IPS-NIHi7 (cell line): ENCODE measurements around the gene CXXC5.
A peak's percentile ranks its signal among the peaks of the same experiment; 100 is the strongest.
"Not testable (repeated sequence)": the region's sequence is repeated elsewhere in the genome, so short reads cannot be mapped to it uniquely, and the experiment has no call there.

Source experiments
- DNase-seq: peaks from one replicate; pipeline ENCODE4 v3.0.0; 2012; ENCODE audit warnings: mixed read lengths; ENCODE audit errors: extremely low spot score

The CXXC5 gene

GRCh38 chr5:139710319-139711066 lies 62.3 kb downstream of the CXXC5 start:
- peak; percentile 59 for DNase-seq

- DNase-seq, result peak; percentile 58
These were observed 63.1 kb downstream of the CXXC5 start for GRCh38 chr5:139711067-139711905.

GRCh38 chr5:139711906-139712224 lies 63.7 kb downstream of the CXXC5 start:
- peak; percentile 48 for DNase-seq

- DNase-seq, result no peak
These were observed 64.3 kb downstream of the CXXC5 start for GRCh38 chr5:139712412-139712811.

- DNase-seq, result not testable (repeated sequence)
These were observed 65.7 kb downstream of the CXXC5 start for GRCh38 chr5:139713898-139714297.

- no peak for DNase-seq
These were observed 69.1 kb downstream of the CXXC5 start for GRCh38 chr5:139717221-139717620.

GRCh38 chr5:139718403-139718802 lies 70.3 kb downstream of the CXXC5 start:
- DNase-seq, result not testable (repeated sequence)

- not testable (repeated sequence) for DNase-seq
These were observed 71.8 kb downstream of the CXXC5 start for GRCh38 chr5:139719970-139720369.

- DNase-seq, result no peak
These were observed 75.9 kb downstream of the CXXC5 start for GRCh38 chr5:139723986-139724587.

- DNase-seq, result no peak
These were observed 77.1 kb downstream of the CXXC5 start for GRCh38 chr5:139725073-139725830.

GRCh38 chr5:139726248-139726647 lies 78.1 kb downstream of the CXXC5 start:
- DNase-seq, result no peak

GRCh38 chr5:139727615-139728014 lies 79.5 kb downstream of the CXXC5 start:
- not testable (repeated sequence) for DNase-seq

GRCh38 chr5:139731281-139731680 lies 83.1 kb downstream of the CXXC5 start:
- DNase-seq, result no peak

GRCh38 chr5:139732019-139732418 lies 83.9 kb downstream of the CXXC5 start:
- no peak for DNase-seq

GRCh38 chr5:139733010-139733688 lies 85.0 kb downstream of the CXXC5 start:
- no peak for DNase-seq
